HG03066 (cell line): ENCODE results near the gene KCNN1.
A peak's percentile ranks its signal among the peaks of the same experiment; 100 is the strongest.

Source experiments
- ATAC-seq: cut with Tn5 transposase; IDR thresholded peaks from one replicate; pipeline ENCODE4 v1.9.1; 2021; ENCODE audit warnings: low read depth; ENCODE audit not compliant: unreplicated experiment

The KCNN1 gene

DNA sequence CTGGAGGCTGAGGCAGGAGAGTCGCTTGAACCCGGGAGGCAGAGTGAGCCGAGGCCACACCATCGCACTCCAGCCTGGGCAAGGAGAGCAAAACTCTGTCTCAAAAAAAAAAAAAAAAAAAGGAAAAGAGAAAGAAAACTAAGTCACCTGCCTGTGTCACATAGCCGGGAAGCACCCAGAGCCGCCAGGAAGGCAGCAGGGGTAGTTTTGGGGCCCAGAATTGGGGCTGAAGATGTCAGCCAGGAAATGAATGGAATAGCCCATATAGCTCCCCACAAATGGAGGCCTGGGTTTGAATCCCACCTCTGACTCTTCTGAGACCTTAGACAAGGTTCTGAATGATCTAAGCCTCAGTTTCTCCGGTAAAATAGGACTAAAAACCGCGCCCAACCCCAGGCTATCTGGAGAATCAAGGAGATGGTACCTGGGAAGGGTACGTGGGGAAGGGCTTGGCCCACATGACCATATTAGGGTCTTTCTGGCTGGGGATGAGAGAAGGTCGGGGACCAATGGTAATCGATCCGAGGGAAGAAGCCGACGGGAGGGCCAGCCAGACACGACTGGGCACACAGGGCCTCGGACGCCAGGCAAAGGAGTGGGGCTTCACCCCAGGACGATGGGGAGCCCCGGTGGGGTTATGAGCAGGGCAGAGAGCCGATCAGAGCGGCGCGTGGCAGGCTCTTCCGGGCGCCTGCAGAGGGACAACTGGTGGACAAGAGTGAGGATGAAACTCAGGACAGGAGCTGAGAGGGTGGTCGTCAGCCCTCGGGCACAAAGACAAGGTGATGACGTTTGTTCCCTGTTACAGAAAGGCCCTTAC is 19.7 kb upstream of the KCNN1 start:
- peak; percentile 23 for ATAC-seq

DNA sequence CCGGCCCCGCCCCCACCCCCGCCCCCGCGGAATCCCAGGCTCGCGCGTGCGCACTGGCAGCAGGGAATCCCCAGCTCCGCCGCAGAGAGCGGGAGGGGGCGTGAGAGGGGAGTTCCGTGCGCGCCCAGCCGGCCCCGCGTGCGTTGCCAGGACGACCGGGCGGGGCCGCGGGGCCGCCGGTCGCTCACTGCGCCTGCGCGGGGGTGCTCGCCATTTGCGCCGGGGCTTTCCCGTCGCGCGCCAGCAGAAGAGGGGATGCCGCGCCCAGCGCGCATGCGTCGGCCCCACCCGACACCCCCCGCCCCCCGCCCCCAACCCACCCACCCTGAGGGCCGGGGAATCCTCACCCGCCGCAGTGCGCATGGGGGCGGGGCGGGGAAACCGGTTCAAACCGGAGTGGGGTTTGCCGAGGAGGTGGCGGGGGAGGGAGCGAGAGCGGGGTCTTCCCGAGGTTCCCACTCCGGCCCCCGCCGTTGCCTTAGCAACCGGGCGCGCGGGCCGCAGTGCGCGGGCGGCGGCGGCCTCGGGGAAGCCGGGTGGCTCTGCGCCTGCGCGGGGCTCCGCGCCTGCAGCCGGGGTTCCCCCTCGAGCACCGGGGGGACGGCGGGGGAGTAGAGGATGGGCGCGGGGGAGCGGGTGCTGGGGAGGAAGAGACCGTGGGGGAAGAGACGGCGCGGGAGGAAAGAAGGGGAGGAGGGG is 18.9 kb upstream of the KCNN1 start:
- ATAC-seq = peak; percentile 47

DNA sequence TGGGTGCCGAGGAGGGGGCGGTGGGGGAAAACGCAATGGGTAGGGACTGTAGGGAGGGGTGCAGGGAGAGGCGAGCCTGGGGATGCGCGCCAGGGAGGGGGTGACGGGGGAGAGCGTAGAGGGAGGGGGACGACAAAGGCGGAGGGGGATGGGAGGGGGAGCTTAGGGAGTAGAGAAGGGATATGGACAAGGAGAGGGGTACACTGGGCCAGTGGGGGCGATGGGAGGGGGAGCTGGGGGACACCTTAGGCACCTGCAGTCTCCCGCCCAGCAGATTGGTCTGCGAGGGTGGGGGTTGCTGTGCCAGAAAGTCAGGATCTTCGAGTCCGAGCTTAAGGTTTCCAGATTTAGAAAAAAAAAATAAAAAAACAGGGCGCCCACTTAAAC is 18.4 kb upstream of the KCNN1 start:
- ATAC-seq = no peak

DNA sequence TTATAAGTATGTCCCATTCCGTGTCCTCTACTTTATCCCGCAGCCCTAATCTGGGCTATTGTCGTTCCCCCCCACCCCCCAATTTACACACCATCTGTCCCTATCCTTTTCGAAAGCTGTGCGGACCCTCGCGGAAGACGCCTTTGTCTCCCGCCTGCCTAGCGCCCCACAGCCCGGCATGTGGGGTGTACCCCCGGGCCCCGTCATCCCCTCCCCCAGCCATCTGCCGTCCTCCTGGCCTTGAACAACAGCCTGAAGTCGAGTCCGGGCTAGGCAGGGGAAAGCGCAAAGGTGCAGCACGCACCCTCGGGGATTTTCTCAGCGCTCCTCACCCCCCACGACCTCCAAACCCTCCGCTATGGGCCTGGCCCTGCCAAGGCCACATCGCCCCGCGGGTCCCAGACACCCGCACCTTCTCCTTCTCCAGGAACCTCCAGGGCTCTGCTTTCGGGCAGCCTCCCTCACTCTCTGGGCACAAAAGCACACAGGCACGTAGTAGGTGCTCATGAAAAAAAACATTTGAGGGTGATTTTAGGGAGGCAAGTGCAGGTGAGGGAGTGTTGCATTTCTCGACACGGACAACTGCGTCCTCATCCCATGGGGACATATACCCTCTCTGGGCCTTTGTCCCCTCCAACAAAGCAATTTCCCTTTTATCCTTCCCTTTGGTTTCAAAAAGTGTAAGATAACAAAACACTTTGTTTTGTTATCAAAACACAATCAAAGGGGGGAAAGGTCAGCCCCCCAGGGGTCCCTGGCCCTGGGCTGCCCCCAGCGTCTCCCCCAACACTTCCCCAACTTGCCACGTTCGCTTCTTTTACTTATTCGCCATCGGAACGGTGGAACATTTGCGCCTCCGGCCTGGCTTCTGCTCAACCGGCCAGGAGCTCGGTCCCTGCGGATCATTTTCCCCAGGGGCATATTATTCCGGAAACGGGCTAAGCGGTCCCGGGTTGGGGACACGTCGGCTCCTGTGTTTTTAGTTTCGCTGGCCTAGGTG is 17.7 kb upstream of the KCNN1 start:
- no peak for ATAC-seq

DNA sequence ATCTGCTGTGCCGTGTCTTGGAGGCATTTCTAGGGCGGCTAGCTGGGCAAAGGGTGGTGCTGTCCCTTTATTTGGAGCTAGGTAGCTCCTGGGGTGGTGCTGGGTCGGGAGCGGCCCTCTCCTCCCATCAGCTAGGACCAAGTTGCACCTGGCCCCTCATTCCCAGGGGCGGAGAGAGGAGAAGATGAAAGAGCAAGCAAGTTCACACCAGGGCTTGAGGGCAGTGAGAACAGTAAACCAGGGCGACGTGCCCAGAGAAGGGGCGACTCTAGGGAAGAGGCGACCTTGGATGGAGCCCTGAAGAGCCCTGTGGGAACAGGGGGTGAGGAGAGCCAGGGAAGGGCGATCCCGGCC is 17.0 kb upstream of the KCNN1 start:
- no peak for ATAC-seq

- no peak for ATAC-seq
Measured at GRCh38 chr19:17950310-17951156, 16.4 kb upstream of the KCNN1 start.

GRCh38 chr19:17951157-17951989 is 15.5 kb upstream of the KCNN1 start:
- ATAC-seq = no peak

DNA sequence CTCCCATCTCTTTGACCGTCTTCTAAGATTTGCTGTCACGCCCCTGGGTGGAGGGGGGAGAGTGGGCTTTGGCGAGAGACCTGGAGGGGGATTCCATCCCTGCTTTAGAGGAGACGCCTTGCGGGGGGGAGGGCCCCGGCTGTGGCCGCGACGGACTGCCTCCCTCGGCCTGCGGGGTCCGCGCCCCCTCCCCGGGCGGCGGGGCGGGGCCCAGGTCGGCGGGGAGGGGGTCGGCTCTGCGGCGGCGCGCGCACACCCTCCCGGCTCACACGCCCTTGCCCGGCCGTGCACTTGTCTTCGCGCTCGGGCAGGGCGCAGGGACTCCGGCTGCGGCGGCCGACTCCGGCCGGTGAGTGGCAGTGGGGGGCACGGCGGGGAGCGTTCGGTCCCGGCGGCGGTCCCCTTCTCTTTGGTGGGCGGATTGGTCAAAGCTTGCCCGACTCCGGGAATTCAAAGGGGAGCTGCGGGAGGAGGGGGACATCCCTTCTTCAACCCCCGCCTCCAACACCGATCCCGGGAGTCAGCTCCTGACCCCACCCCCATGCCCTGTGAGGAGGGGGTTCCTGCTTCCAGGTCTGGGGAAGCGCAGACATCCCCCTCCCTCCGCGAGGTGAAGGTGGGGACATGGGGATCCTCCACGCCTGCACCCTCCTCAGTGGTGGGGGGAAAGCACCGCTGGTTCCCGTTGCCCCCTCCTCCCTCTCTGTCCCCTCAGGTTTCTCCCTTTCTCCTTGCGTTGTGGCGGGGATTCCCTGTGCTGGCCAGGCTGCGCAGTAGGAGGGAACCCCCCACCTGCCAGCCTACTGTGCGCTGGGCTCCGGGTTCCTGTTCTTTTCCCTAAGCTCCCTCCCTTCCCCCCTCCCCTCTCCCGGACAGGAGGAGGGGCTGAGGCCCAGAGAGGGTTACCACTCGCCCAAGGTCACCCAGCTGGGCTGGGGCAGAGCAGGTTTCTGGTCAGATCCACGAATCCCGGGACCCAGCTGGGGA is 14.6 kb upstream of the KCNN1 start:
- ATAC-seq = no peak

- no peak for ATAC-seq
Measured at GRCh38 chr19:17953316-17953801, 13.5 kb upstream of the KCNN1 start.

DNA sequence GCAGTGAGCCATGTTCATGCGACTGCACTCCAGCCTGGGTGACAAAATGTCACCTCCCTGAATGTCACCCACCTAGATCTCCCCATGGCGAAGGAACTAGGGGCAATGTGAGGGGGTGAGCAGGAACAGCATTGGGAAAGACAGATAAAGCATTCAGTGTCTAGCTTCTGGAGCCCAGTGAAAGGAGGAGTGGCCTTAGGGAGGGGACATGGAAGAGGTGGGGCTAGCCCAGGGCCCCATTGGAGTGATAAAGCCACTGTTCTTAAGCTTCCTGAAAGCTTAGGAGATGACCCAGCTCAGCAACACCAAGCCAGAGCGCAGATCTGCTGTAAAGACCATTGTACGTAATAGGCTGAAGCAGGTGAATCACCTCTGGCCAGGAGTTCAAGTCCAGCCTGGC is 13.0 kb upstream of the KCNN1 start:
- no peak for ATAC-seq

GRCh38 chr19:17954401-17954800 is 12.5 kb upstream of the KCNN1 start:
- no peak for ATAC-seq

DNA sequence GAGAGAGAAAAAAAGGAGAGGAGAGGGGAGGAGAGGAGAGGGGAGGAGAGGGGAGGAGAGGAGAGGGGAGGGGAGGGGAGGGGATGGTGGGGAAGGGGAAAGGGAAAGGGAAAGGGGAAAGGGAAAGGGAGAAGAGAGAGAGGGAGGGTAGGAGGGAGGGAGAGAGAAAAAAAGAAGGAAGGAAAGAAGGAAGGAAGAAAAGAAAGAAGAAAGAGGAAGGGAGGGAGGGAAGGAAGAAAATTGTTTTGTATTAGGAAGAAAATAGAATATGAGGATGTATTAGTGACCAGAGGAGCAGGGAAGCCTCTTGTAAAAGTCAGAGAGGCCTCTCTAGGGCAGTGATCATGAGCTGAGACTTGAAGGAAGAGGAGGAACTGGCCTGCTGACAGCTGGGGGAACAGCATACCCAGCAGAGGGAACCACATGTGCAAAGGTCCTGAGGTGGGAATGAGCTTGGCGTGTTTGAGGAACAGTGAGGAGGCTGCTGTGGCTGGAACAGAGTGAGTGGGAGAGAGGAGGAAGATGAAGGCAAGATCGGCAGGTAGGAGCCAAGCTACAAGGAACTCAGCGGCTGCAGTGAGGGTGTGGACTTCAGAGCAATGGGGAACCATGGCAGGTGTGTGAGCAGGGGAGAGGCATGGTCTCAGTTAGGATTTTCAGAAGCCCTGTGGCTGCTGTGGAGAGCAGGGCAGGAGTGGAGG is 9.6 kb upstream of the KCNN1 start:
- no peak for ATAC-seq

DNA sequence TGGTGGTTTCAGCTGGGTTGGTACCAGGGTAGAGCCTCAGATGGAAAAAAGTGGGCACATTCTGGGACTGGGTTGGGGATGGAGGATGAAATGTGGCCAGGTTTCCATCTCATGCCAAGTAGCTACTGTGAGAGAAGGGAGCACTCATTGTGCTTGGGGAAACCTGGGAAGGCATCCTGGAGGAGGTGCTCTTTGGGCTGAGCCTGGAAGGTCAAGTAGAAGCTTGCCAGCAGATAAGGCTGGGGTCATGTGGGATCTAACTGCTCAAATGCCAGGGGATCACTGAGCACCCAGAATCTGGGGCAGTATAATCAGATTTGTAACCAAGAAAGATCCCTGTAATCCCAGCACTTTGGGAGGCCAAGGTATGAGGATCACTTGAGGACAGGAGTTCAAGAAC is 9.0 kb upstream of the KCNN1 start:
- ATAC-seq = no peak

DNA sequence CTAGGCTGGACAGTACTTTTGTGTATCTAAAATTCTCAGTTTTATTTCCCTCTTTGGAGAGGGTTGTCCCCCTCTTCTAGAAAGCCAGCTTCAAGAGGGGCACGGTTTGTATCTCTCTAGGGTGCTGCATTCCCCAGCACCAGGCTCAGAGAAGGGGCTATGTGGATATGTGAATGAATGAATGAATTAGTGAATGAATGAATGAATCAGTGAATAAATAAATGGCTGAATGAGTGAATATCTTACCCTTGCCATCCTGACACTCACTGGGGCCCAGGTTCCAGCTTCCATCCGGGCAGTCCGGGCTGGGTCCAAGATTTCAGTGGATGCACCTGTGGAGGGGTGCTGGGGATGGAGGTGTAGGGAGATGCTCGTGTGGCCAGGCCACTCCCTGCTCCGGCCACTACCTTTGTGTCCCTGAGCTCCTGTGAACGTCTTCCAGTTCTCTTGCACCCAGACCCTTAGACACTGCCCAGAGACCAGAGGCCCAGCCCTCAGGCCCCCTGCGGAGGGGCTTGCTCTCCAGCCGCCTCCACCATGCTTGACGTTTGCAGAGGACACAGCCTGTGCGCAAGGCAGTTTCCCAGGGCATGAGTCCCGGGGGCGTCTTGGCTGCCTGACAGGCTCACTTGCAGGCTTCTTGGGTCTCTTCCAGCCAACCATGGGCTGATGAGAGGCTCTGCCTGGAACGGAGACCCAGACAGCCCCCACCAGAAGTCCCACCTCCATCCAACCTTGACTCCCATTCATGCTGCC is 2.8 kb upstream of the KCNN1 start:
- ATAC-seq = no peak

- no peak for ATAC-seq
Measured at GRCh38 chr19:17965370-17966128, 1.4 kb upstream of the KCNN1 start.

GRCh38 chr19:17966129-17966483 is 801 bp upstream of the KCNN1 start:
- ATAC-seq = no peak
